H1 (cell line): ENCODE results near the gene MANSC4. TPM values are rescaled to one million over a fixed set of nuclear protein-coding genes. Genes with fewer than 3 reads are reported as not detected.

ENCODE experiments used
- CTCF ChIA-PET: fragments of 300-600 bp; sonication (Branson Sonifier 250); formaldehyde crosslinking; loops from one replicate; lab custom pipeline; 2021; ENCODE audit not compliant: partially characterized antibody; lab: Charles Lee
- POLR2A ChIA-PET: fragments of 300-600 bp; sonication (Branson Sonifier 250); formaldehyde crosslinking; loops from one replicate; lab custom pipeline; 2021; ENCODE audit warnings: inconsistent platforms; ENCODE audit not compliant: partially characterized antibody; lab: Charles Lee
- DNase-seq, 2 experiments: peaks; one replicate each; pipeline versions ENCODE4 v3.0.0 to v3.0.0-alpha.2; 2010 to 2022; ENCODE audit warnings: low spot score in 2 of 2, low read depth in 1 of 2, mixed read lengths in 1 of 2
- FAIRE-seq: peaks from 2 replicates; lab custom pipeline; 2011; peaks lifted over from hg19 to GRCh38; lab: Jason Lieb, UNC
- H2AFZ ChIP-seq: 2 replicates; pipeline ENCODE4 v1.8.1; 2012; ENCODE audit warnings: low read length, inconsistent platforms
- H2AK5ac ChIP-seq: 2 replicates; pipeline ENCODE4 v1.6.1; 2013; ENCODE audit warnings: low read depth, low read length
- H2BK120ac ChIP-seq: replicated peaks from 2 replicates; pipeline ENCODE3; 2013; ENCODE audit warnings: low read depth, low read length, inconsistent platforms
- H2BK12ac ChIP-seq: 2 replicates; pipeline ENCODE4 v1.6.1; 2013; ENCODE audit warnings: low read depth, low read length
- H2BK15ac ChIP-seq: 2 replicates; pipeline ENCODE4 v1.6.1; 2013; ENCODE audit warnings: low read length
- H2BK20ac ChIP-seq: 2 replicates; pipeline ENCODE4 v1.6.1; 2013; ENCODE audit warnings: low read length
- H2BK5ac ChIP-seq: 2 replicates; pipeline ENCODE4 v1.6.1; 2013; ENCODE audit warnings: low read depth, low read length
- H3K14ac ChIP-seq: 2 replicates; pipeline ENCODE4 v1.6.1; 2013; ENCODE audit warnings: inconsistent platforms; ENCODE audit not compliant: insufficient read length
- H3K18ac ChIP-seq: 2 replicates; pipeline ENCODE4 v1.6.1; 2013; ENCODE audit warnings: low read length; ENCODE audit errors: extremely low read depth
- H3K23ac ChIP-seq: 2 replicates; pipeline ENCODE4 v1.6.1; 2013; ENCODE audit warnings: inconsistent platforms; ENCODE audit not compliant: insufficient read length
- H3K23me2 ChIP-seq: 2 replicates; pipeline ENCODE4 v1.6.1; 2013; ENCODE audit warnings: low read depth, low read length
- H3K27ac ChIP-seq: 2 replicates; pipeline ENCODE4 v1.6.1; 2011; ENCODE audit warnings: low read depth, low read length, inconsistent platforms
- H3K27me3 ChIP-seq, 4 experiments: replicated peaks in 1 of 4; 1 replicate in 1 of 4; 2 replicates in 3 of 4; pipeline versions ENCODE4 v1.6.1 to v1.8.1; 2011 to 2013; ENCODE audit warnings: low read length in 3 of 4, mild to moderate bottlenecking in 3 of 4, inconsistent platforms in 2 of 4, mixed read lengths in 2 of 4, moderate library complexity in 1 of 4; ENCODE audit not compliant: control insufficient read depth in 3 of 4, insufficient read depth in 3 of 4; ENCODE audit errors: extremely low read depth in 1 of 4
- H3K36me3 ChIP-seq, 4 experiments: 2 replicates each; pipeline versions ENCODE4 v1.6.1 to v1.8.1; 2011 to 2013; ENCODE audit warnings: mild to moderate bottlenecking in 4 of 4, low read length in 3 of 4, moderate library complexity in 2 of 4, control low read depth in 1 of 4, inconsistent platforms in 1 of 4; ENCODE audit not compliant: insufficient read depth in 4 of 4, control insufficient read depth in 2 of 4
- H3K4ac ChIP-seq: replicated peaks from 2 replicates; pipeline ENCODE3; 2013; ENCODE audit warnings: low read length, low read depth, mixed read lengths, inconsistent platforms; ENCODE audit not compliant: insufficient read length
- H3K4me1 ChIP-seq, 4 experiments: replicated peaks in 1 of 4; 1 replicate in 1 of 4; 2 replicates in 3 of 4; pipeline versions ENCODE4 v1.6.1 to v1.8.1; 2011 to 2013; ENCODE audit warnings: low read length in 3 of 4, inconsistent platforms in 2 of 4, mixed read lengths in 1 of 4; ENCODE audit not compliant: insufficient read depth in 4 of 4, control insufficient read depth in 3 of 4
- H3K4me2 ChIP-seq, 2 experiments: 2 replicates each; pipeline versions ENCODE4 v1.6.1 to v1.8.1; 2011 to 2013; ENCODE audit warnings: low read depth in 2 of 2, low read length in 2 of 2, control low read depth in 1 of 2, inconsistent platforms in 1 of 2, mild to moderate bottlenecking in 1 of 2; ENCODE audit not compliant: insufficient read depth in 1 of 2
- H3K4me3 ChIP-seq, 4 experiments: fragments of 200-600, 300-600 bp in 1 of 4; sonication (generic), shearing (Covaris generic), sonication (Bioruptor Twin) in 1 of 4; 2 replicates each; pipeline versions ENCODE4 v1.5.1 to v1.8.1; 2011 to 2016; ENCODE audit warnings: low read length in 4 of 4, low read depth in 3 of 4, control low read depth in 2 of 4, inconsistent platforms in 2 of 4, mild to moderate bottlenecking in 2 of 4, mixed read lengths in 1 of 4, moderate library complexity in 1 of 4; ENCODE audit not compliant: insufficient read depth in 2 of 4; ENCODE audit errors: extremely low read depth in 1 of 4
- H3K56ac ChIP-seq: replicated peaks from 2 replicates; pipeline ENCODE3; 2013; ENCODE audit warnings: low read depth, mild to moderate bottlenecking, mixed read lengths, low read length, inconsistent platforms; ENCODE audit not compliant: insufficient read length
- H3K79me1 ChIP-seq: 2 replicates; pipeline ENCODE4 v1.6.1; 2013; ENCODE audit warnings: low read depth, low read length, control low read depth
- H3K79me2 ChIP-seq, 2 experiments: 2 replicates each; pipeline versions ENCODE4 v1.6.1 to v1.8.1; 2012 to 2013; ENCODE audit warnings: low read length in 2 of 2, mild to moderate bottlenecking in 2 of 2, inconsistent platforms in 1 of 2; ENCODE audit not compliant: insufficient read depth in 2 of 2, control insufficient read depth in 1 of 2
- H3K9ac ChIP-seq, 4 experiments: replicated peaks in 1 of 4; 1 replicate in 1 of 4; 2 replicates in 3 of 4; pipeline versions ENCODE4 v1.6.1 to v1.8.1; 2011 to 2013; ENCODE audit warnings: low read depth in 3 of 4, low read length in 3 of 4, control low read depth in 2 of 4, mild to moderate bottlenecking in 2 of 4, moderate library complexity in 2 of 4, inconsistent platforms in 1 of 4; ENCODE audit errors: extremely low read depth in 1 of 4
- H3K9me3 ChIP-seq, 2 experiments: 2 replicates each; pipeline versions ENCODE4 v1.6.1 to v1.8.1; 2012 to 2013; ENCODE audit warnings: mild to moderate bottlenecking in 2 of 2, moderate library complexity in 2 of 2, control low read depth in 1 of 2, inconsistent platforms in 1 of 2, low read depth in 1 of 2, low read length in 1 of 2, mixed read lengths in 1 of 2; ENCODE audit not compliant: insufficient read depth in 2 of 2
- H4K20me1 ChIP-seq, 2 experiments: replicated peaks in 1 of 2; 2 replicates each; pipeline versions ENCODE3 to v1.8.1; 2011 to 2013; ENCODE audit warnings: inconsistent platforms in 2 of 2, low read length in 2 of 2, mild to moderate bottlenecking in 1 of 2; ENCODE audit not compliant: insufficient read depth in 2 of 2, control insufficient read depth in 1 of 2
- H4K5ac ChIP-seq: 2 replicates; pipeline ENCODE4 v1.6.1; 2013; ENCODE audit warnings: low read length, low read depth, mixed read lengths, inconsistent platforms; ENCODE audit not compliant: insufficient read length
- H4K8ac ChIP-seq: 2 replicates; pipeline ENCODE4 v1.8.0; 2013; ENCODE audit warnings: mild to moderate bottlenecking, moderate library complexity, low read length, inconsistent platforms; ENCODE audit not compliant: insufficient read depth; ENCODE audit errors: extremely low read depth
- H4K91ac ChIP-seq: replicated peaks from 2 replicates; pipeline ENCODE3; 2013; ENCODE audit warnings: low read length, mixed read lengths, inconsistent platforms; ENCODE audit not compliant: insufficient read length
- HDAC6 ChIP-seq: IDR thresholded peaks from one replicate; pipeline ENCODE4 v1.7.1; 2012; ENCODE audit warnings: low read depth, mild to moderate bottlenecking, inconsistent platforms, low read length, moderate library complexity
- KDM4A ChIP-seq: IDR thresholded peaks from one replicate; pipeline ENCODE4 v1.7.1; 2012; ENCODE audit warnings: low read depth, mild to moderate bottlenecking, moderate library complexity, low read length, inconsistent platforms; ENCODE audit not compliant: severe bottlenecking
- NANOG ChIP-seq: IDR thresholded peaks from 2 replicates; pipeline ENCODE4 v1.6.1; 2011; ENCODE audit warnings: low read length, low read depth, mild to moderate bottlenecking, inconsistent platforms; ENCODE audit not compliant: insufficient read depth, poor library complexity, severe bottlenecking
- POLR2A ChIP-seq, 2 experiments: IDR thresholded peaks; 1 replicate in 1 of 2; 2 replicates in 1 of 2; pipeline ENCODE4 v1.6.1; 2011; ENCODE audit warnings: low read depth in 2 of 2, low read length in 2 of 2, mild to moderate bottlenecking in 2 of 2; ENCODE audit errors: control extremely low read depth in 1 of 2
- POLR2AphosphoS5 ChIP-seq: IDR thresholded peaks from 2 replicates; pipeline ENCODE4 v1.6.1; 2011; ENCODE audit warnings: low read depth, low read length
- RNF2 ChIP-seq: fragments of 200-900, 300-1000 bp; sonication (generic); IDR thresholded peaks from 2 replicates; pipeline ENCODE4 v1.7.1; 2016; ENCODE audit warnings: borderline replicate concordance, low read depth, mild to moderate bottlenecking, antibody characterized with exemption, low read length; ENCODE audit not compliant: poor library complexity, severe bottlenecking; ENCODE audit errors: missing control alignments
- WGBS, 2 experiments: shearing (Covaris generic) in 1 of 2; methylation state at CpG; one replicate each; pipeline versions ENCODE4 v1.1.6 to v1.1.7; 2013 to 2015; ENCODE audit warnings: low lambda C conversion rate in 2 of 2, mixed read lengths in 2 of 2, inconsistent platforms in 1 of 2, low coverage in 1 of 2, missing lambda C conversion rate in 1 of 2; ENCODE audit not compliant: insufficient replicate concordance in 2 of 2, insufficient coverage in 1 of 2, insufficient read length in 1 of 2; ENCODE audit errors: extremely low coverage in 1 of 2, missing lambda C conversion rate in 1 of 2; 5-methylcytosine and 5-hydroxymethylcytosine counted together
- polyA plus RNA-seq, 7 experiments: library from polyadenylated mRNA; depleted of rRNA in 3 of 7; stranded (reverse) in 5 of 7; unstranded in 2 of 7; fragments of >200 nt in 5 of 7; fragments of 200-250 nt in 2 of 7; gene quantifications; 1 replicate in 5 of 7; 2 replicates in 1 of 7; 4 replicates in 1 of 7; pipeline versions ENCODE4 v1.2.1 to v1.2.3, GENCODE V29; 2011 to 2013; ENCODE audit warnings: missing spikeins in 2 of 7, mixed read lengths in 2 of 7
- total RNA-seq: library from RNA; stranded (reverse); fragmentation: NEBNext Ultra II Directional; extraction: Animal tissue kit (Norgen Biotek cat#: 25700); gene quantifications from 2 replicates; pipeline ENCODE4 v1.2.1, GENCODE V29; 2021
- TF ChIP-seq, protein P1 (sequence below): IDR thresholded peaks from 2 replicates; pipeline ENCODE4 v1.6.1; 2011; ENCODE audit warnings: low read depth, mild to moderate bottlenecking, low read length; ENCODE audit not compliant: insufficient read depth
- TF ChIP-seq, protein P2 (sequence below): IDR thresholded peaks from 2 replicates; pipeline ENCODE4 v1.6.1; 2012; ENCODE audit warnings: inconsistent platforms

Gene MANSC4
- total and polyA plus RNA-seq, 2 of the 8 experiments (the other 6 are each of a cell fraction or from before 2014, with no cell fraction given): not detected

DNA sequence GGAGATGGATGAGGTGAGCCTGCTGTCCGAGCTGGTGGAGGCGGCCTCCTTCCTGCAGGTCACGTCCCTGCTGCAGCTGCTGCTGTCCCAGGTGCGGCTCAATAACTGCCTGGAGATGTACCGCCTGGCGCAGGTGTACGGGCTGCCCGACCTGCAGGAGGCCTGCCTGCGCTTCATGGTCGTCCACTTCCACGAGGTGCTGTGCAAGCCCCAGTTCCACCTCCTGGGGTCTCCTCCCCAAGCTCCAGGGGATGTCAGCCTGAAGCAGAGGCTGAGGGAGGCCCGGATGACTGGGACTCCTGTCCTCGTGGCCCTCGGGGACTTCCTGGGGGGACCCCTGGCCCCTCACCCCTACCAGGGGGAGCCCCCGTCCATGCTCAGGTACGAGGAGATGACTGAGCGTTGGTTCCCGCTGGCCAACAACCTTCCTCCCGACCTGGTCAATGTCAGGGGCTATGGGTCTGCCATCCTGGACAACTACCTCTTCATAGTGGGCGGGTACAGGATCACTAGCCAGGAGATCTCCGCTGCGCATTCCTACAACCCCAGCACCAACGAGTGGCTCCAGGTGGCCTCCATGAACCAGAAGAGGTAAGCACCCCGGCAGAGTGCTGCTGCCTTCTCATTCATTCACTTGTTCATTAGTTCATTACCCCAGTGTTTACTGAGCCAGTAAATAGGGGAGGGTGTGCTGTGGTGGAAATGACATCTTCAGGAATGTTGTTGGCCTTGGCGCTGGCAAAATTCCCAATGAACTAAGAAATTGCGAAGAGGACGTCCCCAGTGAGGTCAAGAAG lies 774 bp upstream of the MANSC4 start:
- no peak overlapping the region; the same call in 1 of the 2 replicates for H2BK20ac ChIP-seq
- H3K27ac ChIP-seq: no peak overlapping the region
- no peak overlapping the region for H2BK120ac ChIP-seq
- FAIRE-seq (no peak), DNase-seq (peak in 1 of 2 experiments; percentile 79)
- H3K9me3 ChIP-seq: no peaks in the 10 kb centered on the region
- H2AFZ ChIP-seq: no peak overlapping the region; the same call in 1 of the 2 replicates
- POLR2A ChIA-PET: interaction anchor here (0.5 to 3.0 kb wide), 20 partner anchors 8 to 169 kb away, joined by 3 to 18 read pairs (median 3); no protein-coding TSS in a partner anchor
- H3K56ac ChIP-seq: peak overlapping the region; percentile 82
- H3K14ac ChIP-seq: no peak overlapping the region
- peak overlapping the region; percentile 80 for H4K91ac ChIP-seq
- H4K20me1 ChIP-seq: no peaks in the 10 kb centered on the region
- peaks cover 0 to 2% (median 0%) of the 10 kb centered on the region in 4 experiments; a peak in 2 of 8 replicates for H3K36me3 ChIP-seq
- peaks cover 0 to 16% (median 11%) of the 10 kb centered on the region in 4 experiments; a peak in 6 of 7 replicates for H3K4me1 ChIP-seq
- no peaks in the 10 kb centered on the region for H3K27me3 ChIP-seq
- peak overlapping the region; percentile 97 for H4K8ac ChIP-seq
- H4K5ac ChIP-seq: peak overlapping the region; percentile 78
- CTCF ChIA-PET: interaction anchor here (0.6 to 1.8 kb wide), 2 partner anchors 26 to 441 kb away, joined by 3 to 5 read pairs; no protein-coding TSS in a partner anchor
- peaks cover 0 to 48% of the 10 kb centered on the region in 2 experiments; a peak in 3 of 4 replicates for H3K79me2 ChIP-seq
- H2BK5ac ChIP-seq: peak overlapping the region; percentile 72
- peak overlapping the region; percentile 45; the same call in 1 of the 2 replicates for H2BK12ac ChIP-seq
- no peak overlapping the region for H3K23ac ChIP-seq
- H3K79me1 ChIP-seq: no peaks in the 10 kb centered on the region
- H3K4ac ChIP-seq: peak overlapping the region; percentile 1
- peak overlapping the region; percentile 25; the same call in 1 of the 2 replicates for H3K18ac ChIP-seq
- WGBS, 2 experiments: 20% methylated on average over 21 of the region's 27 CpGs; no CpG with 5 or more reads in 1 of the 2 experiments
- peak overlapping the region; percentile 53 to 72 (median 69) for H3K4me3 ChIP-seq
- peak overlapping the region; percentile 76 to 97 for H3K4me2 ChIP-seq
- peak overlapping the region; percentile 77 to 94 (median 90) for H3K9ac ChIP-seq
- 0 out of 2 replicates have a peak overlapping the region, but pooled peaks have one; percentile 8 for H2BK15ac ChIP-seq
- H3K23me2 ChIP-seq: peaks cover 11% of the 10 kb centered on the region
- H2AK5ac ChIP-seq: no peak overlapping the region
- TF ChIP-seq, protein P1, sequence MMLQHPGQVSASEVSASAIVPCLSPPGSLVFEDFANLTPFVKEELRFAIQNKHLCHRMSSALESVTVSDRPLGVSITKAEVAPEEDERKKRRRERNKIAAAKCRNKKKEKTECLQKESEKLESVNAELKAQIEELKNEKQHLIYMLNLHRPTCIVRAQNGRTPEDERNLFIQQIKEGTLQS: no peak
- TF ChIP-seq RNF2 (no peak), KDM4A (peak; percentile 29), HDAC6 (no peak), POLR2AphosphoS5 (peak; percentile 68), NANOG (no peak), POLR2A (IDR thresholded peaks at IDR 0.05; ENCODE audit: control extremely low read depth in 1 of 2, low read depth in 2 of 2, low read length in 2 of 2) (peak; percentile 25 to 84; a peak in 2 of 3 replicates)
- TF ChIP-seq, protein P2, sequence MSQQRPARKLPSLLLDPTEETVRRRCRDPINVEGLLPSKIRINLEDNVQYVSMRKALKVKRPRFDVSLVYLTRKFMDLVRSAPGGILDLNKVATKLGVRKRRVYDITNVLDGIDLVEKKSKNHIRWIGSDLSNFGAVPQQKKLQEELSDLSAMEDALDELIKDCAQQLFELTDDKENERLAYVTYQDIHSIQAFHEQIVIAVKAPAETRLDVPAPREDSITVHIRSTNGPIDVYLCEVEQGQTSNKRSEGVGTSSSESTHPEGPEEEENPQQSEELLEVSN: peak; percentile 9; the same call in 1 of the 2 replicates
